Spleen (tissue), 11 donors: ENCODE data around the gene TGFBRAP1. TPM values are rescaled to one million over a fixed set of nuclear protein-coding genes. Genes with fewer than 3 reads are reported as not detected.

Experiments used
- DNase-seq: peaks from one replicate; pipeline ENCODE4 v3.0.0-alpha.2; 2020
- H3K27ac ChIP-seq, 8 donors: fragments of 200-600 bp; sonication (generic) in 7 of 8; 1 replicate in 4 of 8; 2 replicates in 4 of 8; pipeline versions ENCODE4 v1.5.0 to v1.8.0; 2016 to 2021; ENCODE audit warnings: inconsistent platforms in 4 of 8, mild to moderate bottlenecking in 4 of 8, moderate library complexity in 1 of 8
- H3K27me3 ChIP-seq, 7 donors: fragments of 200-600 bp; sonication (generic) in 6 of 7; replicated peaks in 1 of 7; 1 replicate in 4 of 7; 2 replicates in 3 of 7; pipeline versions ENCODE4 v1.5.0 to v1.8.0; 2016 to 2021; ENCODE audit warnings: inconsistent platforms in 3 of 7, mild to moderate bottlenecking in 1 of 7
- H3K36me3 ChIP-seq, 6 donors: fragments of 200-600 bp; sonication (generic) in 5 of 6; 1 replicate in 4 of 6; 2 replicates in 2 of 6; pipeline versions ENCODE4 v1.5.0 to v1.8.0; 2016 to 2021; ENCODE audit warnings: inconsistent platforms in 2 of 6
- H3K4me1 ChIP-seq, 6 donors: fragments of 200-600 bp; sonication (generic) in 5 of 6; 1 replicate in 3 of 6; 2 replicates in 3 of 6; pipeline versions ENCODE4 v1.5.0 to v1.8.0; 2016 to 2021; ENCODE audit warnings: inconsistent platforms in 3 of 6
- H3K4me3 ChIP-seq, 8 donors: fragments of 200-600 bp; sonication (generic) in 7 of 8; 1 replicate in 4 of 8; 2 replicates in 4 of 8; pipeline versions ENCODE4 v1.5.0 to v1.8.0; 2016 to 2021; ENCODE audit warnings: inconsistent platforms in 4 of 8, mild to moderate bottlenecking in 4 of 8, moderate library complexity in 2 of 8
- H3K9me3 ChIP-seq, 8 donors: fragments of 200-600 bp; sonication (generic) in 7 of 8; 1 replicate in 4 of 8; 2 replicates in 4 of 8; pipeline versions ENCODE4 v1.5.0 to v1.8.0; 2016 to 2021; ENCODE audit warnings: inconsistent platforms in 4 of 8
- CTCF ChIP-seq, 11 experiments: fragments of 200-600 bp in 7 of 11; fragments of 450-650 bp in 4 of 11; sonication (generic) in 4 of 11; IDR thresholded peaks in 8 of 11; conservative IDR thresholded peaks in 3 of 11; 1 replicate in 7 of 11; 2 replicates in 4 of 11; pipeline versions ENCODE4 v1.4.0 to v1.8.0; 2016 to 2021; ENCODE audit warnings: antibody characterized with exemption in 11 of 11, inconsistent platforms in 4 of 11, mild to moderate bottlenecking in 1 of 11
- POLR2A ChIP-seq, 3 donors: fragments of 450-650 bp; IDR thresholded peaks; one replicate each; pipeline ENCODE4 v1.5.1; 2017; ENCODE audit warnings: antibody characterized with exemption in 3 of 3, mild to moderate bottlenecking in 1 of 3
- POLR2AphosphoS5 ChIP-seq, 3 donors: sonication (generic); formaldehyde crosslinking; IDR thresholded peaks; one replicate each; pipeline ENCODE4 v1.5.1; 2017; ENCODE audit warnings: antibody characterized with exemption in 3 of 3
- WGBS, 5 donors: extraction: QIAGEN DNeasy Blood & Tissue Kit in 3 of 5; methylation state at CpG; one replicate each; pipeline versions ENCODE4 v1.1.5 to v1.1.7; 2013 to 2018; 5-methylcytosine and 5-hydroxymethylcytosine counted together
- intact Hi-C: fragments of 100-400 bp; cut with DNase I; formaldehyde crosslinking; loops from one replicate; pipeline ENCODE4 v1.15.0; 2023; ENCODE audit warnings: low total_unique reads
- polyA plus RNA-seq, 3 donors: library from polyadenylated mRNA; stranded (reverse); fragments of 200-250 nt; gene quantifications; one replicate each; pipeline ENCODE4 v1.2.1, GENCODE V29; 2013
- total RNA-seq, 7 donors: library from RNA; depleted of rRNA in 3 of 7; stranded (reverse); fragments of >200 nt in 3 of 7; fragmentation: NEBNext Ultra II Directional in 4 of 7; extraction: Animal tissue kit (Norgen Biotek cat#: 25700) in 4 of 7; gene quantifications; one replicate each; pipeline versions ENCODE4 v1.1.0 to v1.2.1, GENCODE V29; 2016 to 2021
- donor health status: healthy with polysubstance abuse.
- donor health status: DM: no; HTN: no; CAD: no; lungs with moderate emphysema.
- donor health status: DM: no; HTN: no; CAD: no.
- donor health status: Bipolar disorder and iron deficiency.
- donor health status: healthy.
- donor health status: DM: no; HTN: no; CAD: no.
- donor health status: DM: yes; HTN: yes; CAD: no.

Gene TGFBRAP1
- total and polyA plus RNA-seq, 10 donors = 4.6 to 32.7 (median 21.8) TPM

- DNase-seq = no peak
- Histone ChIP-seq H3K9me3 (no peaks in the 10 kb centered on the region), H3K27me3 (no peaks in the 10 kb centered on the region), H3K27ac (peak overlapping the region in 5 of 8 donors; percentile 36 to 80 (median 77)), H3K36me3 (no peaks in the 10 kb centered on the region), H3K4me1 (peaks cover 0 to 48% (median 19%) of the 10 kb centered on the region in 6 donors), H3K4me3 (peak overlapping the region in 1 of 8 donors; percentile 15)
- WGBS, 5 donors = 75 to 79% (median 76%) methylated on average over 9 of the region's 9 CpGs
- intact Hi-C loops = no loop called here
- TF ChIP-seq POLR2A (IDR thresholded peaks at IDR 0.05) (no peak), POLR2AphosphoS5 (IDR thresholded peaks at IDR 0.05) (peak in 1 of 3 donors; percentile 60)
Observed at GRCh38 chr2:105373344-105373781, 43.8 kb upstream of the TGFBRAP1 start.

GRCh38 chr2:105371810-105372209 lies 42.3 kb upstream of the TGFBRAP1 start:
- H3K9me3 ChIP-seq = no peaks in the 10 kb centered on the region
- peaks cover 0 to 8% (median 0%) of the 10 kb centered on the region in 6 donors for H3K36me3 ChIP-seq
- intact Hi-C loops = no loop called here
- TF ChIP-seq POLR2A (IDR thresholded peaks at IDR 0.05) (no peak), CTCF (IDR thresholded peaks at IDR 0.05 in 8 of 11, conservative IDR thresholded peaks at IDR 0.05 in 3 of 11) (no peak), POLR2AphosphoS5 (IDR thresholded peaks at IDR 0.05) (no peak)
- H3K4me3 ChIP-seq = no peak overlapping the region
- H3K27ac ChIP-seq = peak overlapping the region in 3 of 8 donors; percentile 9 to 77 (median 42)
- H3K27me3 ChIP-seq = no peaks in the 10 kb centered on the region
- no peak for DNase-seq
- peaks cover 0 to 41% (median 18%) of the 10 kb centered on the region in 6 donors for H3K4me1 ChIP-seq
- 72 to 81% (median 76%) methylated on average over 4 of the region's 4 CpGs for WGBS, 5 donors

- peaks cover 0 to 14% (median 0%) of the 10 kb centered on the region in 6 donors for H3K36me3 ChIP-seq
- H3K9me3 ChIP-seq = no peaks in the 10 kb centered on the region
- H3K4me1 ChIP-seq = peaks cover 0 to 41% (median 18%) of the 10 kb centered on the region in 6 donors
- WGBS, 5 donors = 90 to 98% (median 94%) methylated on average over 10 of the region's 10 CpGs
- TF ChIP-seq POLR2A (IDR thresholded peaks at IDR 0.05) = no peak
- TF ChIP-seq CTCF (IDR thresholded peaks at IDR 0.05 in 8 of 11, conservative IDR thresholded peaks at IDR 0.05 in 3 of 11) = no peak
- TF ChIP-seq POLR2AphosphoS5 (IDR thresholded peaks at IDR 0.05) = no peak
- intact Hi-C loops = no loop called here
- no peak for DNase-seq
- H3K27ac ChIP-seq = no peak overlapping the region
- no peak overlapping the region for H3K4me3 ChIP-seq
- H3K27me3 ChIP-seq = no peaks in the 10 kb centered on the region
Observed at GRCh38 chr2:105371156-105371555, 41.6 kb upstream of the TGFBRAP1 start.

DNA sequence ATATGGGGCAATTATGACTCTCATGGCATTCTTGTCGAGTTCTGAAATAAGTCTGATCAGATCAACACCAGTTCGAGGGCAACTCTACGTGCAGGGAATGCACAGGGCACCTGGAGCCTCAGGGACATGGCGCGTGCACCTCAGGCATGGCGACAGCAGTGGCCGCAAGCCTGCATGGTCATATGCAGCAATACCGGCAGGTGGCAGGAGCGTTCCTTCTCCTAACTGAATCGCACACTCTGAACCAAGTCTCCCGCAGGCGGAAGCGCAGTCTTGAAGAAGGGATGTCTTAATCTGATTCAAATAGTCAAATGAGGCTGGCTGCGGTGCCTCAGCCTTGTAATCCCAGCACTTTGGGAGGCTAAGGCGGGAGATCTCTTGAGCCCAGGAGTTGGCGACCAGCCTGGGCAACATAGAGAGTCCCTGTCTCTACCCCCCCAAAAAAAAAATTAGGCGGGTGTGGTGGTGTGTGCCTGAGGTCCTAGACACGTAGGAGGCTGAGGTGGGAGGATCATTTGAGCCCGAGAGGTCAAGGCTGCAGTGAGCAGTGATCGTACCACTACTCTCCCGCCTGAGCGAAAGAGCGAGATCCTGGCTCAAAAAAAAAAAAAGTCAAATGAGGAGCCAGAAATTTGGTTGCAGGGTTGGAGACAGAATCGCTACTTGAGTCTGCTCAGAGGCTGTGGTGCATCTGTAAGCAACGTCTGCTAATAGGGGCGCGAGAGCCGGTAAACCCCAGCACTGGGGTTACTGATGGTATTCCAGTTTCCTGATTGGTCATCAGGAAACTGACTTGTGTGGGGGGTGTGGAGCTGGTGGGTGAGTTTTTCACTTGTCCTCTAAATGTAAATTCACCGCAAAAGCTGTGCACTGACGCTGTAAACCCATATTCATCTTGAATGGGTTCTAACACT lies 40.5 kb upstream of the TGFBRAP1 start:
- intact Hi-C loops = loop anchor here (5.0 kb wide), 1 partner anchor 152 kb away; no protein-coding TSS in a partner anchor
- 39 to 47% (median 40%) methylated on average over 30 of the region's 30 CpGs for WGBS, 5 donors
- peak; percentile 94 for DNase-seq

More for the DNA sequence above, 40.5 kb upstream of the TGFBRAP1 start:
- Histone ChIP-seq H3K27ac (peak overlapping the region in 4 of 8 donors; percentile 5 to 54 (median 32)), H3K36me3 (peaks cover 0 to 20% (median 0%) of the 10 kb centered on the region in 6 donors), H3K4me1 (peaks cover 0 to 33% (median 18%) of the 10 kb centered on the region in 6 donors), H3K27me3 (no peaks in the 10 kb centered on the region), H3K9me3 (no peaks in the 10 kb centered on the region), H3K4me3 (peak overlapping the region in 1 of 8 donors; percentile 22)
- TF ChIP-seq CTCF (IDR thresholded peaks at IDR 0.05 in 8 of 11, conservative IDR thresholded peaks at IDR 0.05 in 3 of 11) (peak; percentile 87 to 95 (median 91)), POLR2AphosphoS5 (IDR thresholded peaks at IDR 0.05) (peak; percentile 52 to 61 (median 56)), POLR2A (IDR thresholded peaks at IDR 0.05) (no peak)
